OCI-LY7 (cell line): ENCODE results near the gene TMEM25.

Source experiments
- EZH2phosphoT487 ChIP-seq: fragments of 200-600 bp; sonication (generic); IDR thresholded peaks from 2 replicates; pipeline ENCODE4 v1.6.1; 2018; ENCODE audit warnings: low read depth, borderline replicate concordance, mild to moderate bottlenecking, mixed run types, antibody characterized with exemption, low read length, moderate library complexity, mixed read lengths
- TF ChIP-seq, protein P1 (sequence below): fragments of 200-600 bp; sonication (generic); conservative IDR thresholded peaks from 2 replicates; pipeline ENCODE4 v1.5.1; 2014; ENCODE audit warnings: mild to moderate bottlenecking, antibody characterized with exemption, low read length, moderate library complexity, mixed read lengths

GRCh38 chr11:118535261-118535660 is 4.3 kb downstream of the TMEM25 start:
- TF ChIP-seq, protein P1, sequence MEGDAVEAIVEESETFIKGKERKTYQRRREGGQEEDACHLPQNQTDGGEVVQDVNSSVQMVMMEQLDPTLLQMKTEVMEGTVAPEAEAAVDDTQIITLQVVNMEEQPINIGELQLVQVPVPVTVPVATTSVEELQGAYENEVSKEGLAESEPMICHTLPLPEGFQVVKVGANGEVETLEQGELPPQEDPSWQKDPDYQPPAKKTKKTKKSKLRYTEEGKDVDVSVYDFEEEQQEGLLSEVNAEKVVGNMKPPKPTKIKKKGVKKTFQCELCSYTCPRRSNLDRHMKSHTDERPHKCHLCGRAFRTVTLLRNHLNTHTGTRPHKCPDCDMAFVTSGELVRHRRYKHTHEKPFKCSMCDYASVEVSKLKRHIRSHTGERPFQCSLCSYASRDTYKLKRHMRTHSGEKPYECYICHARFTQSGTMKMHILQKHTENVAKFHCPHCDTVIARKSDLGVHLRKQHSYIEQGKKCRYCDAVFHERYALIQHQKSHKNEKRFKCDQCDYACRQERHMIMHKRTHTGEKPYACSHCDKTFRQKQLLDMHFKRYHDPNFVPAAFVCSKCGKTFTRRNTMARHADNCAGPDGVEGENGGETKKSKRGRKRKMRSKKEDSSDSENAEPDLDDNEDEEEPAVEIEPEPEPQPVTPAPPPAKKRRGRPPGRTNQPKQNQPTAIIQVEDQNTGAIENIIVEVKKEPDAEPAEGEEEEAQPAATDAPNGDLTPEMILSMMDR, result no peak
- no peak for TF ChIP-seq EZH2phosphoT487
